Activated T-cell treated with anti-CD3 and anti-CD28 coated beads for 48 hours (primary cell): ENCODE data around the gene PFDN4.

Experiments
- DNase-seq: peaks from one replicate; pipeline ENCODE4 v3.0.0-alpha.2; 2020; ENCODE audit warnings: low read depth

The PFDN4 gene

GRCh38 chr20:54207743-54208547 is at the start of gene PFDN4:
TSS of gene PFDN4 (plus strand) at chr20:54208087. CDS start at chr20:54208101, 14 bp downstream.
- DNase-seq = peak; percentile 79

GRCh38 chr20:54158226-54158625 is 49.7 kb upstream of the PFDN4 start:
- no peak for DNase-seq

GRCh38 chr20:54158856-54159418 is 49.0 kb upstream of the PFDN4 start:
- no peak for DNase-seq

GRCh38 chr20:54160065-54161007 is 47.6 kb upstream of the PFDN4 start:
- no peak for DNase-seq

GRCh38 chr20:54161008-54161820 is 46.7 kb upstream of the PFDN4 start:
- DNase-seq = no peak

- no peak for DNase-seq
Measured at GRCh38 chr20:54161821-54162149, 46.1 kb upstream of the PFDN4 start.

GRCh38 chr20:54162378-54163009 is 45.4 kb upstream of the PFDN4 start:
- DNase-seq = no peak

- no peak for DNase-seq
Measured at GRCh38 chr20:54163402-54163801, 44.5 kb upstream of the PFDN4 start.

- DNase-seq = no peak
Measured at GRCh38 chr20:54165014-54165413, 42.9 kb upstream of the PFDN4 start.

GRCh38 chr20:54165803-54166202 is 42.1 kb upstream of the PFDN4 start:
- DNase-seq = no peak

GRCh38 chr20:54166987-54167662 is 40.8 kb upstream of the PFDN4 start:
- no peak for DNase-seq

GRCh38 chr20:54167909-54168872 is 39.7 kb upstream of the PFDN4 start:
- no peak for DNase-seq

GRCh38 chr20:54168961-54169862 is 38.7 kb upstream of the PFDN4 start:
- no peak for DNase-seq

- DNase-seq = no peak
Measured at GRCh38 chr20:54170026-54170471, 37.8 kb upstream of the PFDN4 start.

GRCh38 chr20:54170963-54171362 is 36.9 kb upstream of the PFDN4 start:
- no peak for DNase-seq

- DNase-seq = no peak
Measured at GRCh38 chr20:54172532-54172855, 35.4 kb upstream of the PFDN4 start.

GRCh38 chr20:54172856-54173652 is 34.8 kb upstream of the PFDN4 start:
- no peak for DNase-seq
